AG04450 (cell line): ENCODE data around the gene RUNX2. TPM values are rescaled to one million over a fixed set of nuclear protein-coding genes. Genes with fewer than 3 reads are reported as not detected.

Experiments used
- CTCF ChIA-PET: fragments of 300-600, 350-600 bp; formaldehyde crosslinking; extraction: SDS; loops from one replicate; lab custom pipeline; 2022; ENCODE audit warnings: antibody characterized with exemption, inconsistent platforms; lab: Charles Lee
- POLR2A ChIA-PET: fragments of 350-600 bp; formaldehyde crosslinking; extraction: SDS; loops from one replicate; lab custom pipeline; 2021; ENCODE audit warnings: antibody characterized with exemption, inconsistent platforms; lab: Yijun Ruan, JAX
- DNase-seq: peaks from one replicate; pipeline ENCODE4 v3.0.0-alpha.2; 2011; ENCODE audit warnings: low read depth, low spot score
- H3K27ac ChIP-seq: one replicate; pipeline ENCODE4 v1.5.1; 2012; ENCODE audit warnings: low read depth, low read length, control low read depth
- H3K27me3 ChIP-seq: one replicate; pipeline ENCODE4 v1.6.0; 2012; ENCODE audit warnings: low read length; ENCODE audit not compliant: control insufficient read depth, insufficient read depth
- H3K4me3 ChIP-seq: 2 replicates; pipeline ENCODE4 v1.5.1; 2011; ENCODE audit warnings: mild to moderate bottlenecking, low read depth, low read length, control low read depth
- H3K9me3 ChIP-seq: 2 replicates; pipeline ENCODE4 v1.5.1; 2012; ENCODE audit warnings: low read length; ENCODE audit not compliant: control insufficient read depth, insufficient read depth
- polyA plus RNA-seq: library from polyadenylated mRNA; depleted of rRNA; stranded (reverse); fragments of >200 nt; gene quantifications from 2 replicates; pipeline ENCODE4 v1.2.3, GENCODE V29; 2011
- TF ChIP-seq, protein P1 (sequence below): IDR thresholded peaks from 2 replicates; pipeline ENCODE4 v1.5.1; 2011; ENCODE audit warnings: low read depth, low read length, control low read depth, inconsistent platforms

The RUNX2 gene
- polyA plus RNA-seq, 1 experiment, result 3.4 TPM

- no peak overlapping the region for H3K27ac ChIP-seq
- POLR2A ChIA-PET, result no interaction called here
- no peak for DNase-seq
- H3K27me3 ChIP-seq, result no peaks in the 10 kb centered on the region
- CTCF ChIA-PET, result interaction anchor here (1.2 kb wide), 2 partner anchors 11 to 1023 kb away, joined by 3 to 5 read pairs; no protein-coding TSS in a partner anchor
- H3K4me3 ChIP-seq, result no peak overlapping the region
- TF ChIP-seq, protein P1, sequence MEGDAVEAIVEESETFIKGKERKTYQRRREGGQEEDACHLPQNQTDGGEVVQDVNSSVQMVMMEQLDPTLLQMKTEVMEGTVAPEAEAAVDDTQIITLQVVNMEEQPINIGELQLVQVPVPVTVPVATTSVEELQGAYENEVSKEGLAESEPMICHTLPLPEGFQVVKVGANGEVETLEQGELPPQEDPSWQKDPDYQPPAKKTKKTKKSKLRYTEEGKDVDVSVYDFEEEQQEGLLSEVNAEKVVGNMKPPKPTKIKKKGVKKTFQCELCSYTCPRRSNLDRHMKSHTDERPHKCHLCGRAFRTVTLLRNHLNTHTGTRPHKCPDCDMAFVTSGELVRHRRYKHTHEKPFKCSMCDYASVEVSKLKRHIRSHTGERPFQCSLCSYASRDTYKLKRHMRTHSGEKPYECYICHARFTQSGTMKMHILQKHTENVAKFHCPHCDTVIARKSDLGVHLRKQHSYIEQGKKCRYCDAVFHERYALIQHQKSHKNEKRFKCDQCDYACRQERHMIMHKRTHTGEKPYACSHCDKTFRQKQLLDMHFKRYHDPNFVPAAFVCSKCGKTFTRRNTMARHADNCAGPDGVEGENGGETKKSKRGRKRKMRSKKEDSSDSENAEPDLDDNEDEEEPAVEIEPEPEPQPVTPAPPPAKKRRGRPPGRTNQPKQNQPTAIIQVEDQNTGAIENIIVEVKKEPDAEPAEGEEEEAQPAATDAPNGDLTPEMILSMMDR, result no peak
- no peaks in the 10 kb centered on the region; the same call in 1 of the 2 replicates for H3K9me3 ChIP-seq
Measured at GRCh38 chr6:45653117-45653883, 325.2 kb downstream of the RUNX2 start.

DNA sequence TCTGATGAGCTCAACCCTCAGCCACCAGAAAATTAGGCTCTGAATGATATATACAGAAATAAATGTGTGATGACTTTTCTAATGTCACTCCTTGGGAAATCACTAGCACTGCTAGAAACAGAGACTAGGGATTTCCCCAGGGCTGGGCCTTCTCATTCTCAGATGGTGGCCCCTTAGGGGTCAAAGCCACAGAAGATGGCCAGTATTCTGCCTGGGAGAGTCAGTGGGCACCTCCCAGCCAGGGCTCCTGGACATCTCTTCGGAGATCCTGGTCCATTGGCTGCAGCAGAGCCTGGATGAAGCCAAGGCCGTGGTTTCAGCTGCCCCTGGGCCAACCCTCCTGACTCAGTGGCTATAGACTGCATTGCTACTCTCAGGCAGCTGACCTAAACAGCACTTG lies 326.5 kb downstream of the RUNX2 start:
- Histone ChIP-seq H3K4me3 (no peak overlapping the region), H3K27ac (no peak overlapping the region), H3K9me3 (no peaks in the 10 kb centered on the region; the same call in 1 of the 2 replicates), H3K27me3 (no peaks in the 10 kb centered on the region)
- TF ChIP-seq, protein P1, result no peak
- DNase-seq, result no peak
- POLR2A ChIA-PET, result no interaction called here
- CTCF ChIA-PET, result interaction anchor here (1.2 kb wide), 1 partner anchor 9 kb away, joined by 5 read pairs; no protein-coding TSS in a partner anchor

GRCh38 chr6:45655745-45656476 lies 327.8 kb downstream of the RUNX2 start:
- CTCF ChIA-PET, result interaction anchor here (0.6 kb wide), 1 partner anchor 150 kb away, joined by 3 read pairs; no protein-coding TSS in a partner anchor

DNA sequence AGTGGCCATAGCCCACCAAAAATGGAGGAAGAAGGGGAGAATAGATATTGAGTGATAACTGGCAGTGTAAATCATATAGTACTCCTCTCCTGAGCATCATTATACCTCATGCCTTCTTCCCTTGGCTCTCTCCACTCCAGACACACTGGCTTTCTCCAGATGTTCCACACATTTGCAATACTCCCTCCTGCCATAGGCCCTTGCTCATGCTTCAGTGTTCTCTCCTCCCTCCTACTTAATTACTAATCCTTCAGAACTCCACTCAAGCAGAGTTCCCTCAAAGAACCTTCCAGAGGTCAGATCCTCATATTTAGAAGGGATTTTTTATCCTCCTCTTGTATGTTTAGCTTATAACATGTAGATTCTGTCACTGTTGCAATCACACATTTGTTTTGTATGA lies 329.1 kb downstream of the RUNX2 start:
- TF ChIP-seq, protein P1, result no peak
- no peak overlapping the region for H3K4me3 ChIP-seq
- H3K27me3 ChIP-seq, result no peaks in the 10 kb centered on the region
- POLR2A ChIA-PET, result no interaction called here
- H3K27ac ChIP-seq, result no peak overlapping the region
- DNase-seq, result no peak
- no peaks in the 10 kb centered on the region for H3K9me3 ChIP-seq
- CTCF ChIA-PET, result interaction anchor here (1.3 kb wide), 1 partner anchor 57 kb away, joined by 5 read pairs; no protein-coding TSS in a partner anchor

More at GRCh38 chr6:45655745-45656476, 327.8 kb downstream of the RUNX2 start:
- peak; percentile 93 for DNase-seq
- Histone ChIP-seq H3K4me3 (peak overlapping the region; percentile 23), H3K27me3 (no peaks in the 10 kb centered on the region), H3K27ac (peak overlapping the region; percentile 98), H3K9me3 (no peaks in the 10 kb centered on the region; the same call in 1 of the 2 replicates)
- TF ChIP-seq, protein P1, result 0 out of 2 replicates have a peak, but pooled peaks have one; percentile 3
- POLR2A ChIA-PET, result interaction anchor here (0.8 to 1.0 kb wide), 4 partner anchors 26 to 65 kb away, joined by 3 to 4 read pairs (median 4); no protein-coding TSS in a partner anchor
